Cardiac muscle cell (in vitro differentiated cells and primary cell): ENCODE data around the gene BCCIP. TPM values are rescaled to one million over a fixed set of nuclear protein-coding genes. Genes with fewer than 3 reads are reported as not detected.

Source experiments
- DNase-seq, 2 donors: peaks; one replicate each; pipeline versions ENCODE4 v3.0.0 to v3.0.0-alpha.2; 2010 to 2017; ENCODE audit warnings: low read depth in 1 of 2, low spot score in 1 of 2
- H3K27ac ChIP-seq: fragments of 200-600 bp; sonication (generic); 2 replicates; pipeline ENCODE4 v1.5.1; 2016
- H3K27me3 ChIP-seq: fragments of 200-600 bp; sonication (generic); 2 replicates; pipeline ENCODE4 v1.6.0; 2016; ENCODE audit warnings: control low read depth
- H3K36me3 ChIP-seq: fragments of 200-600 bp; sonication (generic); 2 replicates; pipeline ENCODE4 v1.5.1; 2016; ENCODE audit warnings: control low read depth
- H3K4me1 ChIP-seq: fragments of 200-600 bp; sonication (generic); 2 replicates; pipeline ENCODE4 v1.8.1; 2017; ENCODE audit warnings: low read depth, mild to moderate bottlenecking, mixed run types
- H3K4me3 ChIP-seq: fragments of 200-600 bp; sonication (generic); 2 replicates; pipeline ENCODE4 v1.5.1; 2016; ENCODE audit warnings: mild to moderate bottlenecking
- H3K9me3 ChIP-seq: fragments of 200-600 bp; sonication (generic); 2 replicates; pipeline ENCODE4 v1.5.1; 2017; ENCODE audit warnings: low read depth, mild to moderate bottlenecking, control low read depth
- CTCF ChIP-seq: IDR thresholded peaks from 2 replicates; pipeline ENCODE4 v1.5.1; 2012; ENCODE audit warnings: low read depth, mild to moderate bottlenecking, low read length
- polyA plus RNA-seq: library from polyadenylated mRNA; unstranded; fragments of >200 nt; fragmentation: Nextera tagmentation; extraction: Ambion mirVana; gene quantifications from 2 replicates; pipeline ENCODE4 v1.2.1, GENCODE V29; 2016
- total RNA-seq: library from RNA; depleted of rRNA; stranded (reverse); fragments of >200 nt; gene quantifications from 2 replicates; pipeline ENCODE4 v1.2.3, GENCODE V29; 2016

The BCCIP gene
- total and polyA plus RNA-seq, 2 experiments from 2014 or later = 34.2 to 93.9 TPM

DNA sequence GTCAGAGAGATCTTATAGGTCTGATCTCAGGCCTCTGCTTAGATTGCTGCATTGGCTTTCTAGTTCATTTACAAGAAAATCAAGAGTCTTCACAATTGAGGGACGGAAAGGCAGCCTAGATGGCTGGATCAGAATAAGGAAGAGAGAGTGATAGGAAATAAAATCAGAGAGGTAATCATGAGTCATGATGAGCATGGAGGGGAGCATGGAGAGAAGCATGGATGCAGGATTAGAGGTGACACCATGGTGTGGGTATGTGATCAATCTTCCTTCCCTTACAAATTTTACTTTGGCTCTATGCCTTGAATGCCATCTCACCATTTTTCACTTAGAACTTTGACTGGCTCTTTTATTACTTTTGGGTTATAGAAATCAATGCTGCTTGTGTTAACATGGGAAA is 1.4 kb downstream of the BCCIP start:
- peaks cover 15% of the 10 kb centered on the region for H3K36me3 ChIP-seq
- no peaks in the 10 kb centered on the region for H3K9me3 ChIP-seq
- no peak for TF ChIP-seq CTCF
- no peak for DNase-seq
- H3K27ac ChIP-seq = no peak overlapping the region
- H3K4me3 ChIP-seq = peak overlapping the region; percentile 87
- no peaks in the 10 kb centered on the region for H3K27me3 ChIP-seq
- H3K4me1 ChIP-seq = peaks cover 5% of the 10 kb centered on the region

DNA sequence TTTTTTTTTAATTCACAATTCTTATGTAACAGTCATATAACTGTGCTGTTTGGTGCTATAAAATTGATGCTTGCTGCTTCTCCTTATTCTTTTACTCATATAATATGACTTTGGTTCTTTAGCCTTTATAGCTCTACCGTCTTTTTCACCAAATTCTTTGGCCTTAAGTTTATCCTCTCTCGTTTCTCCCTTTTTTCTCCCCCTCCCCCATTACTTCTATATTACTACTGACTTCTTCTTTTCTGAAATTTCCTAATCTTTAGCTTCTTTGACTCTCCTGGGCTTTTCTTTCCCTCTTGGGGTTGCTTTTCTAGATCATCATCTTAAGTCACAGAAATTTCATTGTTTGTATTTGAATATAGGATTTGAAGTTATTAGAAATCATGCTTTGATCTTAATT is 3.8 kb downstream of the BCCIP start:
- Histone ChIP-seq H3K27ac (no peak overlapping the region), H3K27me3 (no peaks in the 10 kb centered on the region), H3K4me1 (peaks cover 5% of the 10 kb centered on the region), H3K9me3 (no peaks in the 10 kb centered on the region), H3K36me3 (peaks cover 37% of the 10 kb centered on the region), H3K4me3 (no peak overlapping the region)
- no peak for TF ChIP-seq CTCF
- DNase-seq = no peak

- no peak for TF ChIP-seq CTCF
- peaks cover 45% of the 10 kb centered on the region for H3K36me3 ChIP-seq
- H3K4me1 ChIP-seq = peaks cover 5% of the 10 kb centered on the region
- no peak overlapping the region for H3K27ac ChIP-seq
- H3K9me3 ChIP-seq = no peaks in the 10 kb centered on the region
- DNase-seq = no peak
- no peaks in the 10 kb centered on the region for H3K27me3 ChIP-seq
- no peak overlapping the region for H3K4me3 ChIP-seq
These were observed 5.0 kb downstream of the BCCIP start for GRCh38 chr10:125828311-125828710.

DNA sequence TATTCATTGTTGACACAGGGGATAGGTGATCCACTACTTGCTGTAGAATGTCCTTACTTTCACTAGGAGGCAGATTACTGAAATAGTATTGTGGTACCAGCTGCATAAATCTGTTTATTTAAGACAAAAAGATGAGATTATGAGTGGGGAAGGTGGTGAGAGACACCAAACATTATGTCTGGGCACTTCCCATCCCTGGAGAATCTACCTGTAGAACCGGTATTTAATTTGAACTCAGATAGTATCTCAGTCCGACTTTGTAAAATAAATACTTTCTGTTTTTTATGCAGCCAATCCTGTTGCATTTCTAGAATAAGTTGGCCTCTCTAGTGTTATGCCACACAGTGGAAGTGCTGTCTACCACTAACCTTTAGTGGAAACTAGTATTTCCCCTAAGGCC is 13.4 kb downstream of the BCCIP start:
- no peak overlapping the region for H3K27ac ChIP-seq
- peaks cover 75% of the 10 kb centered on the region for H3K36me3 ChIP-seq

GRCh38 chr10:125838802-125839575 is 15.6 kb downstream of the BCCIP start:
- H3K27me3 ChIP-seq = no peaks in the 10 kb centered on the region
- TF ChIP-seq CTCF = no peak
- no peak overlapping the region for H3K4me3 ChIP-seq
- peaks cover 71% of the 10 kb centered on the region for H3K36me3 ChIP-seq
- no peaks in the 10 kb centered on the region for H3K4me1 ChIP-seq
- H3K9me3 ChIP-seq = no peaks in the 10 kb centered on the region
- H3K27ac ChIP-seq = no peak overlapping the region
- DNase-seq = no peak

More for the DNA sequence above, 13.4 kb downstream of the BCCIP start:
- TF ChIP-seq CTCF = no peak
- no peaks in the 10 kb centered on the region for H3K9me3 ChIP-seq
- H3K4me1 ChIP-seq = no peaks in the 10 kb centered on the region
- H3K4me3 ChIP-seq = no peak overlapping the region
- no peaks in the 10 kb centered on the region for H3K27me3 ChIP-seq
- DNase-seq = no peak
